SK-N-SH (cell line): ENCODE results near the gene KCNIP4. TPM values are rescaled to one million over a fixed set of nuclear protein-coding genes. Genes with fewer than 3 reads are reported as not detected.

ENCODE experiments used
- CTCF ChIA-PET: fragments of 300-600, 350-600 bp; formaldehyde crosslinking; extraction: SDS; loops from one replicate; lab custom pipeline; 2021; lab: Yijun Ruan, JAX
- POLR2A ChIA-PET: fragments of 350-600 bp; sonication (Branson Sonifier 250); formaldehyde crosslinking; extraction: SDS; loops from one replicate; lab custom pipeline; 2020; ENCODE audit warnings: antibody characterized with exemption, inconsistent platforms; lab: Yijun Ruan, JAX
- DNase-seq: peaks from one replicate; pipeline ENCODE4 v3.0.0; 2012
- H2AFZ ChIP-seq: fragments of 200-600 bp; sonication (generic); 2 replicates; pipeline ENCODE4 v1.8.1; 2016; ENCODE audit warnings: antibody characterized with exemption, mild to moderate bottlenecking, low read depth
- H3F3A ChIP-seq: fragments of 200-600 bp; sonication (generic); replicated peaks from 2 replicates; pipeline ENCODE3; 2016; ENCODE audit warnings: antibody characterized with exemption, mild to moderate bottlenecking; ENCODE audit not compliant: insufficient read depth
- H3K27ac ChIP-seq, 2 experiments: fragments of 200-500 bp in 1 of 2; fragments of 200-600 bp in 1 of 2; sonication (Bioruptor generic) in 1 of 2; sonication (generic), shearing (Covaris generic) in 1 of 2; 2 replicates each; pipeline versions ENCODE4 v1.5.1 to v1.6.1; 2014 to 2016; ENCODE audit warnings: low read depth in 2 of 2, inconsistent platforms in 1 of 2, low read length in 1 of 2, mild to moderate bottlenecking in 1 of 2, mixed read lengths in 1 of 2
- H3K27me3 ChIP-seq: fragments of 200-600 bp; sonication (generic), shearing (Covaris generic); 2 replicates; pipeline ENCODE4 v1.6.1; 2016; ENCODE audit warnings: mixed run types; ENCODE audit not compliant: insufficient read depth
- H3K36me3 ChIP-seq, 2 experiments: fragments of 200-500 bp in 1 of 2; fragments of 200-600 bp in 1 of 2; sonication (Bioruptor generic) in 1 of 2; sonication (generic) in 1 of 2; replicated peaks in 1 of 2; 2 replicates each; pipeline versions ENCODE3 to v1.5.1; 2014 to 2016; ENCODE audit warnings: low read length in 1 of 2, mild to moderate bottlenecking in 1 of 2; ENCODE audit not compliant: insufficient read depth in 2 of 2, control insufficient read depth in 1 of 2
- H3K4me1 ChIP-seq, 2 experiments: fragments of 200-500 bp in 1 of 2; fragments of 200-600 bp in 1 of 2; sonication (Bioruptor generic) in 1 of 2; sonication (generic), shearing (Covaris generic) in 1 of 2; 2 replicates each; pipeline versions ENCODE4 v1.5.1 to v1.6.1; 2014 to 2016; ENCODE audit warnings: low read depth in 1 of 2, low read length in 1 of 2, mixed run types in 1 of 2; ENCODE audit not compliant: insufficient read depth in 2 of 2, control insufficient read depth in 1 of 2
- H3K4me2 ChIP-seq: fragments of 200-600 bp; sonication (generic), shearing (Covaris generic); 2 replicates; pipeline ENCODE4 v1.6.1; 2017; ENCODE audit warnings: mixed run types
- H3K4me3 ChIP-seq, 2 experiments: fragments of 200-500 bp in 1 of 2; fragments of 200-600 bp in 1 of 2; sonication (Bioruptor generic) in 1 of 2; sonication (generic), shearing (Covaris generic) in 1 of 2; 2 replicates each; pipeline versions ENCODE4 v1.5.1 to v1.8.1; 2014 to 2016; ENCODE audit warnings: low read depth in 2 of 2, inconsistent platforms in 1 of 2, low read length in 1 of 2, mild to moderate bottlenecking in 1 of 2, mixed read lengths in 1 of 2, moderate library complexity in 1 of 2
- H3K79me2 ChIP-seq: fragments of 200-600 bp; sonication (generic); 2 replicates; pipeline ENCODE4 v1.8.1; 2017; ENCODE audit warnings: mild to moderate bottlenecking; ENCODE audit not compliant: insufficient read depth
- H3K9ac ChIP-seq: fragments of 200-600 bp; sonication (generic); 2 replicates; pipeline ENCODE4 v1.6.1; 2017; ENCODE audit warnings: mixed run types
- H3K9me2 ChIP-seq: fragments of 200-600 bp; sonication (generic); 2 replicates; pipeline ENCODE4 v1.6.1; 2017; ENCODE audit warnings: mixed run types
- H3K9me3 ChIP-seq: fragments of 200-600 bp; sonication (generic); 2 replicates; pipeline ENCODE4 v1.6.1; 2017; ENCODE audit warnings: mixed run types, mild to moderate bottlenecking, moderate library complexity
- H4K20me1 ChIP-seq: fragments of 200-600 bp; sonication (generic); 2 replicates; pipeline ENCODE4 v1.6.1; 2017; ENCODE audit warnings: mild to moderate bottlenecking, mixed run types; ENCODE audit not compliant: insufficient read depth
- CHD2 ChIP-seq: fragments of 150-350 bp; IDR thresholded peaks from 2 replicates; pipeline ENCODE4 v1.6.1; 2018; ENCODE audit warnings: low read length; ENCODE audit not compliant: partially characterized antibody
- CTCF ChIP-seq: fragments of 200-600 bp; sonication (generic); IDR thresholded peaks from 2 replicates; pipeline ENCODE4 v1.6.1; 2017; ENCODE audit warnings: antibody characterized with exemption, mild to moderate bottlenecking, moderate library complexity
- ELF1 ChIP-seq: IDR thresholded peaks from 2 replicates; pipeline ENCODE4 v1.4.0; 2012
- EP300 ChIP-seq, 2 experiments: IDR thresholded peaks; 2 replicates each; pipeline versions ENCODE4 v1.4.0 to v1.6.1; 2012; ENCODE audit warnings: borderline replicate concordance in 1 of 2, low read depth in 1 of 2, low read length in 1 of 2
- EZH2phosphoT487 ChIP-seq: fragments of 200-600 bp; sonication (generic); IDR thresholded peaks from 2 replicates; pipeline ENCODE4 v1.6.1; 2017; ENCODE audit warnings: low read depth, mixed run types, mild to moderate bottlenecking, antibody characterized with exemption, moderate library complexity, borderline replicate concordance
- FOSL2 ChIP-seq: IDR thresholded peaks from 2 replicates; pipeline ENCODE4 v1.4.0; 2012; ENCODE audit warnings: low read depth, mild to moderate bottlenecking, moderate library complexity, borderline replicate concordance
- FOXJ3 ChIP-seq: sonication (generic); formaldehyde crosslinking; IDR thresholded peaks from 2 replicates; pipeline ENCODE4 v1.5.1; 2020; ENCODE audit warnings: mild to moderate bottlenecking, missing genetic modification reagents
- FOXM1 ChIP-seq: IDR thresholded peaks from 2 replicates; pipeline ENCODE4 v1.4.0; 2012; ENCODE audit warnings: low read depth, mild to moderate bottlenecking
- IRF3 ChIP-seq: fragments of 150-350 bp; IDR thresholded peaks from 2 replicates; pipeline ENCODE4 v1.6.1; 2016; ENCODE audit warnings: mild to moderate bottlenecking, low read depth, low read length
- JUND ChIP-seq: IDR thresholded peaks from 2 replicates; pipeline ENCODE4 v1.4.0; 2012
- MAX ChIP-seq: IDR thresholded peaks from 2 replicates; pipeline ENCODE4 v1.4.0; 2012; ENCODE audit warnings: low read depth
- NRF1 ChIP-seq: IDR thresholded peaks from 2 replicates; pipeline ENCODE4 v1.6.1; 2012; ENCODE audit warnings: low read depth, mild to moderate bottlenecking, low read length
- RAD21 ChIP-seq: IDR thresholded peaks from 2 replicates; pipeline ENCODE4 v1.6.1; 2012; ENCODE audit warnings: mild to moderate bottlenecking, low read length
- SIN3A ChIP-seq: IDR thresholded peaks from 2 replicates; pipeline ENCODE4 v1.6.1; 2012; ENCODE audit warnings: low read depth, mild to moderate bottlenecking, low read length, moderate library complexity, borderline replicate concordance
- SMC3 ChIP-seq: IDR thresholded peaks from 2 replicates; pipeline ENCODE4 v1.6.1; 2012; ENCODE audit warnings: low read depth, low read length, improper control_type of control experiment
- TAF1 ChIP-seq: IDR thresholded peaks from 2 replicates; pipeline ENCODE4 v1.6.1; 2012; ENCODE audit warnings: low read depth, mild to moderate bottlenecking, low read length, moderate library complexity, borderline replicate concordance
- TCF12 ChIP-seq: IDR thresholded peaks from 2 replicates; pipeline ENCODE4 v1.4.0; 2012
- TEAD4 ChIP-seq: IDR thresholded peaks from 2 replicates; pipeline ENCODE4 v1.4.0; 2012; ENCODE audit warnings: mild to moderate bottlenecking, borderline replicate concordance; ENCODE audit not compliant: insufficient read depth
- USF1 ChIP-seq: IDR thresholded peaks from 2 replicates; pipeline ENCODE4 v1.4.0; 2012; ENCODE audit warnings: low read depth, borderline replicate concordance
- YY1 ChIP-seq: IDR thresholded peaks from 2 replicates; pipeline ENCODE4 v1.4.0; 2012; ENCODE audit warnings: low read depth, mild to moderate bottlenecking
- WGBS: methylation state at CpG from one replicate; pipeline ENCODE4 v1.1.6; 2017; ENCODE audit warnings: low lambda C conversion rate; 5-methylcytosine and 5-hydroxymethylcytosine counted together
- polyA plus RNA-seq, 3 experiments: library from polyadenylated mRNA; depleted of rRNA; stranded (reverse); fragments of >200 nt; gene quantifications; 2 replicates each; pipeline ENCODE4 v1.2.3, GENCODE V29; 2012

The KCNIP4 gene
- polyA plus RNA-seq, 1 of the 3 experiments (the other 2 are of a cell fraction), result 0.18 TPM

GRCh38 chr4:21514022-21514694 lies 434.4 kb downstream of the KCNIP4 start:
- CTCF ChIA-PET, result interaction anchor here (0.9 to 11.2 kb wide), 9 partner anchors 10 to 741 kb away, joined by 3 to 234 read pairs (median 3); no protein-coding TSS in a partner anchor
- POLR2A ChIA-PET, result no interaction called here
- no peaks in the 10 kb centered on the region for H3K36me3 ChIP-seq

GRCh38 chr4:21512353-21512752 lies 436.2 kb downstream of the KCNIP4 start:
- Histone ChIP-seq H3K4me2 (no peak overlapping the region), H3K79me2 (no peaks in the 10 kb centered on the region), H4K20me1 (no peaks in the 10 kb centered on the region), H3F3A (no peaks in the 10 kb centered on the region), H3K27me3 (no peaks in the 10 kb centered on the region), H3K9me3 (no peaks in the 10 kb centered on the region), H3K27ac (peak overlapping the region in 1 of 2 experiments; percentile 69; a peak in 2 of 4 replicates), H3K9me2 (no peaks in the 10 kb centered on the region), H3K4me1 (peaks cover 0 to 9% of the 10 kb centered on the region in 2 experiments; a peak in 2 of 4 replicates), H3K9ac (no peak overlapping the region), H3K4me3 (no peak overlapping the region; a peak in 1 of 4 replicates)
- 67% methylated on average over 1 of the region's 1 CpG for WGBS
- peak; percentile 46 for DNase-seq
- CTCF ChIA-PET, result interaction anchor here (0.7 to 11.2 kb wide), 19 partner anchors 10 to 877 kb away, joined by 3 to 234 read pairs (median 3); no protein-coding TSS in a partner anchor
- TF ChIP-seq SMC3, result peak; percentile 92
- TF ChIP-seq FOXJ3 (CRISPR knock-in tag), result no peak
- TF ChIP-seq YY1, result no peak
- TF ChIP-seq SIN3A, result no peak
- no peak for TF ChIP-seq EZH2phosphoT487
- TF ChIP-seq JUND, result no peak
- peak; percentile 7 for TF ChIP-seq CHD2
- TF ChIP-seq TEAD4, result no peak
- TF ChIP-seq ELF1, result no peak
- TF ChIP-seq TAF1, result no peak
- no peak for TF ChIP-seq EP300 (IDR thresholded peaks at IDR 0.05; ENCODE audit: borderline replicate concordance in 1 of 2, low read depth in 1 of 2, low read length in 1 of 2)
- no peak for TF ChIP-seq MAX
- no peak for TF ChIP-seq USF1
- no peak for TF ChIP-seq FOXM1
- no peak for TF ChIP-seq FOSL2
- TF ChIP-seq NRF1, result no peak
- no peak for TF ChIP-seq TCF12
- TF ChIP-seq IRF3, result no peak
- peak; percentile 69 for TF ChIP-seq CTCF
- peak; percentile 98 for TF ChIP-seq RAD21
- TF ChIP-seq, all 33 proteins: peak for 4
- Histone ChIP-seq H2AFZ (no peak overlapping the region), H3K36me3 (no peaks in the 10 kb centered on the region)
- POLR2A ChIA-PET, result no interaction called here

More at GRCh38 chr4:21514022-21514694, 434.4 kb downstream of the KCNIP4 start:
- Histone ChIP-seq H3K27ac (peak overlapping the region in 1 of 2 experiments; percentile 53; a peak in 2 of 4 replicates), H3K79me2 (no peaks in the 10 kb centered on the region), H3K27me3 (no peaks in the 10 kb centered on the region), H3K4me2 (no peak overlapping the region), H4K20me1 (no peaks in the 10 kb centered on the region), H3K9me2 (no peaks in the 10 kb centered on the region), H3K9me3 (no peaks in the 10 kb centered on the region), H3F3A (no peaks in the 10 kb centered on the region), H3K9ac (no peak overlapping the region), H2AFZ (no peak overlapping the region), H3K4me3 (no peak overlapping the region), H3K4me1 (peaks cover 0 to 9% of the 10 kb centered on the region in 2 experiments; a peak in 2 of 4 replicates)
- DNase-seq, result no peak
- TF ChIP-seq ELF1, result no peak
- 25% methylated on average over 4 of the region's 4 CpGs for WGBS
